ENCODE results near the gene FBXO27.

Gene FBXO27

GRCh38 chr19:39045506-39045905, 13.2 kb upstream of the FBXO27 start:
- no peaks in the 10 kb centered on the region for H3K9me2 ChIP-seq (replicated peaks; ENCODE audit: insufficient read depth, low read length)
- H3K4me1 ChIP-seq (ENCODE audit: low read length): peaks cover 4% of the 10 kb centered on the region; the same call in 1 of the 2 replicates
- no peak overlapping the region; the same call in 1 of the 2 replicates for H3K4me2 ChIP-seq (ENCODE audit: low read depth, low read length)
- H4K20me1 ChIP-seq (ENCODE audit: insufficient read depth, low read length): no peaks in the 10 kb centered on the region
- no peak overlapping the region for H3K27ac ChIP-seq (ENCODE audit: low read length)
- H3F3A ChIP-seq (ENCODE audit: insufficient read depth, low read length): no peaks in the 10 kb centered on the region
- H3K36me3 ChIP-seq (replicated peaks; ENCODE audit: insufficient read depth, low read length): no peaks in the 10 kb centered on the region
- no peak for DNase-seq
- no peak overlapping the region for H3K4me3 ChIP-seq (ENCODE audit: low read length)
- peaks cover 20% of the 10 kb centered on the region for H3K27me3 ChIP-seq (replicated peaks; ENCODE audit: insufficient read depth, low read length)
- no peaks in the 10 kb centered on the region for H3K79me2 ChIP-seq (ENCODE audit: low read length)
- no peak overlapping the region for H2AFZ ChIP-seq (ENCODE audit: low read length)
- H3K9me3 ChIP-seq (replicated peaks; ENCODE audit: insufficient read depth, low read length): no peaks in the 10 kb centered on the region
- no peak overlapping the region for H3K9ac ChIP-seq (ENCODE audit: low read length)
- no peak for TF ChIP-seq EZH2phosphoT487 (IDR thresholded peaks at IDR 0.05; ENCODE audit: low read length)
- TF ChIP-seq CTCF (IDR thresholded peaks at IDR 0.05; ENCODE audit: low read length): no peak
- no peak for TF ChIP-seq EZH2 (optimal IDR thresholded peaks at IDR 0.05; ENCODE audit: low read depth, low read length)

- H3K4me3 ChIP-seq (ENCODE audit: low read length): no peak overlapping the region
- no peaks in the 10 kb centered on the region for H3K9me3 ChIP-seq (replicated peaks; ENCODE audit: insufficient read depth, low read length)
- H3K27ac ChIP-seq (ENCODE audit: low read length): no peak overlapping the region
- H3K9ac ChIP-seq (ENCODE audit: low read length): no peak overlapping the region
- DNase-seq: no peak
- no peaks in the 10 kb centered on the region for H3K36me3 ChIP-seq (replicated peaks; ENCODE audit: insufficient read depth, low read length)
- H3K79me2 ChIP-seq (ENCODE audit: low read length): no peaks in the 10 kb centered on the region
- no peaks in the 10 kb centered on the region for H3K4me1 ChIP-seq (ENCODE audit: low read length)
- peaks cover 35% of the 10 kb centered on the region for H3K27me3 ChIP-seq (replicated peaks; ENCODE audit: insufficient read depth, low read length)
- H3K4me2 ChIP-seq (ENCODE audit: low read depth, low read length): no peak overlapping the region
- H3F3A ChIP-seq (ENCODE audit: insufficient read depth, low read length): no peaks in the 10 kb centered on the region
- H4K20me1 ChIP-seq (ENCODE audit: insufficient read depth, low read length): no peaks in the 10 kb centered on the region
- H3K9me2 ChIP-seq (replicated peaks; ENCODE audit: insufficient read depth, low read length): no peaks in the 10 kb centered on the region
- H2AFZ ChIP-seq (ENCODE audit: low read length): no peak overlapping the region
- TF ChIP-seq CTCF (IDR thresholded peaks at IDR 0.05; ENCODE audit: low read length) (peak; percentile 12; the same call in 1 of the 2 replicates), EZH2phosphoT487 (IDR thresholded peaks at IDR 0.05; ENCODE audit: low read length) (no peak)
Measured at GRCh38 chr19:39038098-39038497, 5.7 kb upstream of the FBXO27 start.

GRCh38 chr19:39037194-39037593, 4.8 kb upstream of the FBXO27 start:
- DNase-seq: no peak
- H4K20me1 ChIP-seq (ENCODE audit: insufficient read depth, low read length): no peaks in the 10 kb centered on the region

More at GRCh38 chr19:39037194-39037593, 4.8 kb upstream of the FBXO27 start:
- Histone ChIP-seq H3K4me1 (ENCODE audit: low read length) (no peaks in the 10 kb centered on the region), H3F3A (ENCODE audit: insufficient read depth, low read length) (no peaks in the 10 kb centered on the region), H3K79me2 (ENCODE audit: low read length) (no peaks in the 10 kb centered on the region), H3K36me3 (replicated peaks; ENCODE audit: insufficient read depth, low read length) (no peaks in the 10 kb centered on the region), H2AFZ (ENCODE audit: low read length) (no peak overlapping the region), H3K4me3 (ENCODE audit: low read length) (no peak overlapping the region), H3K9me2 (replicated peaks; ENCODE audit: insufficient read depth, low read length) (no peaks in the 10 kb centered on the region), H3K4me2 (ENCODE audit: low read depth, low read length) (no peak overlapping the region), H3K9me3 (replicated peaks; ENCODE audit: insufficient read depth, low read length) (no peaks in the 10 kb centered on the region), H3K27ac (ENCODE audit: low read length) (no peak overlapping the region), H3K27me3 (replicated peaks; ENCODE audit: insufficient read depth, low read length) (peaks cover 44% of the 10 kb centered on the region), H3K9ac (ENCODE audit: low read length) (no peak overlapping the region)
- no peak for TF ChIP-seq EZH2 (optimal IDR thresholded peaks at IDR 0.05; ENCODE audit: low read depth, low read length)
- no peak for TF ChIP-seq CTCF (IDR thresholded peaks at IDR 0.05; ENCODE audit: low read length)
- TF ChIP-seq EZH2phosphoT487 (IDR thresholded peaks at IDR 0.05; ENCODE audit: low read length): no peak

All from MM.1S (cell line).